ENCODE measurements around the gene KRTAP16-1. TPM values are rescaled to one million over a fixed set of nuclear protein-coding genes. Genes with fewer than 3 reads are reported as not detected.

The KRTAP16-1 gene
- total and polyA plus RNA-seq, 10 of the 15 experiments (the other 5 are each of a cell fraction or from before 2014, with no cell fraction given): 0.23 TPM; not detected in 9

- Histone ChIP-seq H3K27ac (ENCODE audit: control insufficient read depth, insufficient read depth) (no peak overlapping the region), H3K79me2 (ENCODE audit: control insufficient read depth, insufficient read depth, low read length) (no peaks in the 10 kb centered on the region), H3K36me3 (ENCODE audit: control insufficient read depth in 2 of 2, insufficient read depth in 2 of 2, low read length in 1 of 2) (no peaks in the 10 kb centered on the region), H3K9ac (ENCODE audit: control insufficient read depth, insufficient read depth, low read length) (no peak overlapping the region), H3K4me2 (ENCODE audit: control insufficient read depth, insufficient read depth) (no peak overlapping the region), H2AFZ (ENCODE audit: control insufficient read depth, low read depth, low read length) (no peak overlapping the region), H3K27me3 (replicated peaks in 1 of 2; ENCODE audit: control insufficient read depth in 2 of 2, insufficient read depth in 2 of 2, low read length in 1 of 2) (no peaks in the 10 kb centered on the region; a peak in 1 of 4 replicates), H4K20me1 (ENCODE audit: control insufficient read depth, insufficient read depth) (no peaks in the 10 kb centered on the region), H3K9me3 (replicated peaks; ENCODE audit: control insufficient read depth, insufficient read depth, low read length) (no peaks in the 10 kb centered on the region; the same call in 2 of the 3 replicates), H3K4me1 (ENCODE audit: control insufficient read depth, insufficient read depth, low read length) (no peaks in the 10 kb centered on the region), H3K4me3 (no peak overlapping the region)
- no peak for ATAC-seq
- POLR2A ChIA-PET: no interaction called here
- FAIRE-seq: no peak
- 25% methylated on average over 3 of the region's 3 CpGs for WGBS (ENCODE audit: insufficient coverage, insufficient replicate concordance, low lambda C conversion rate, missing lambda C conversion rate)
- no peak for TF ChIP-seq POU2F2 (IDR thresholded peaks at IDR 0.05; ENCODE audit: borderline replicate concordance, low read depth, low read length)
- TF ChIP-seq CHD1 (IDR thresholded peaks at IDR 0.05; ENCODE audit: low read depth, low read length): no peak
- TF ChIP-seq ZNF24 (IDR thresholded peaks at IDR 0.05): no peak
- TF ChIP-seq BMI1 (IDR thresholded peaks at IDR 0.05; ENCODE audit: borderline replicate concordance): no peak
- no peak for TF ChIP-seq BCL3 (IDR thresholded peaks at IDR 0.05; ENCODE audit: borderline replicate concordance, insufficient read depth, low read depth, low read length, poor library complexity, severe bottlenecking)
- TF ChIP-seq HCFC1 (IDR thresholded peaks at IDR 0.05; ENCODE audit: low read length): no peak
- no peak for DNase-seq (ENCODE audit: low read depth, low spot score)
- intact Hi-C loops (cut with micrococcal nuclease; ENCODE audit: unreplicated experiment): no loop called here
- CTCF ChIA-PET: interaction anchor here (0.6 to 3.2 kb wide), 3 partner anchors 12 to 421 kb away, joined by 3 to 14 read pairs (median 4); no protein-coding TSS in a partner anchor
- SMC1A ChIA-PET (ENCODE audit: uncharacterized antibody, unreplicated experiment): interaction anchor here (1.7 kb wide), 1 partner anchor 84 kb away, joined by 3 read pairs; no protein-coding TSS in a partner anchor
- RAD21 ChIA-PET (ENCODE audit: unreplicated experiment): no interaction called here
- no TSS peak for BruUV-seq (replicated peaks)
- in situ Hi-C loops (cut with MboI): no loop called here
These were observed 24.7 kb upstream of the KRTAP16-1 start for GRCh38 chr17:41333836-41334235.

DNA sequence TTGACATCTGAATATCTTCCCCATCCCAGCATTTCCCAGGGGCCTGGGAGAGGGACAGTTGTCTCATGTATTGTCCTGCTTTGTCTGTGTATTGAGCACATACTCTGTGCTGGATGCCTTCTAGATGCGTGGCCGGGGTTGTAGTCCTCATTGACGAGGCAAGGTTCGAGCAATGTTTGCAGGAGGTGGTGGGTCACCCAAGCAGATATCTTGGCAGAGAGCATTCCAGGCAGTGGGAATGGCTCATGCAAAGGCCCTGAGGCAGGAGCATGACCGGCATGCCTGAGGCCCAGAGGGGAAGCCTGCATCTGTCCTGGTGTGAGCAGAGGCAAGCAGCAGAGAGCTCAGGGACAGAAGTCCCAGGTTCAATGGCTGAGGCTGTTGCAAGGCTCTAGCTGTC lies 24.0 kb upstream of the KRTAP16-1 start:
- Histone ChIP-seq H3K36me3 (ENCODE audit: control insufficient read depth in 2 of 2, insufficient read depth in 2 of 2, low read length in 1 of 2) (no peaks in the 10 kb centered on the region), H2AFZ (ENCODE audit: control insufficient read depth, low read depth, low read length) (no peak overlapping the region), H3K27ac (ENCODE audit: control insufficient read depth, insufficient read depth) (no peak overlapping the region), H3K4me1 (ENCODE audit: control insufficient read depth, insufficient read depth, low read length) (no peaks in the 10 kb centered on the region), H3K4me3 (no peak overlapping the region), H3K79me2 (ENCODE audit: control insufficient read depth, insufficient read depth, low read length) (no peaks in the 10 kb centered on the region), H4K20me1 (ENCODE audit: control insufficient read depth, insufficient read depth) (no peaks in the 10 kb centered on the region), H3K9me3 (replicated peaks; ENCODE audit: control insufficient read depth, insufficient read depth, low read length) (no peaks in the 10 kb centered on the region; the same call in 2 of the 3 replicates), H3K27me3 (replicated peaks in 1 of 2; ENCODE audit: control insufficient read depth in 2 of 2, insufficient read depth in 2 of 2, low read length in 1 of 2) (no peaks in the 10 kb centered on the region; a peak in 1 of 4 replicates), H3K4me2 (ENCODE audit: control insufficient read depth, insufficient read depth) (no peak overlapping the region), H3K9ac (ENCODE audit: control insufficient read depth, insufficient read depth, low read length) (no peak overlapping the region)
- DNase-seq (ENCODE audit: low read depth, low spot score) (no peak), FAIRE-seq (no peak), ATAC-seq (no peak)
- in situ Hi-C loops (cut with MboI): no loop called here
- TF ChIP-seq HDAC2 (IDR thresholded peaks at IDR 0.05) (no peak), YBX1 (IDR thresholded peaks at IDR 0.05) (no peak), HCFC1 (IDR thresholded peaks at IDR 0.05; ENCODE audit: low read length) (no peak), RB1 (IDR thresholded peaks at IDR 0.05; ENCODE audit: borderline replicate concordance) (no peak), BCL3 (IDR thresholded peaks at IDR 0.05; ENCODE audit: borderline replicate concordance, insufficient read depth, low read depth, low read length, poor library complexity, severe bottlenecking) (no peak), TBL1XR1 (IDR thresholded peaks at IDR 0.05; ENCODE audit: low read depth, low read length) (no peak)
- TF ChIP-seq, protein P1, sequence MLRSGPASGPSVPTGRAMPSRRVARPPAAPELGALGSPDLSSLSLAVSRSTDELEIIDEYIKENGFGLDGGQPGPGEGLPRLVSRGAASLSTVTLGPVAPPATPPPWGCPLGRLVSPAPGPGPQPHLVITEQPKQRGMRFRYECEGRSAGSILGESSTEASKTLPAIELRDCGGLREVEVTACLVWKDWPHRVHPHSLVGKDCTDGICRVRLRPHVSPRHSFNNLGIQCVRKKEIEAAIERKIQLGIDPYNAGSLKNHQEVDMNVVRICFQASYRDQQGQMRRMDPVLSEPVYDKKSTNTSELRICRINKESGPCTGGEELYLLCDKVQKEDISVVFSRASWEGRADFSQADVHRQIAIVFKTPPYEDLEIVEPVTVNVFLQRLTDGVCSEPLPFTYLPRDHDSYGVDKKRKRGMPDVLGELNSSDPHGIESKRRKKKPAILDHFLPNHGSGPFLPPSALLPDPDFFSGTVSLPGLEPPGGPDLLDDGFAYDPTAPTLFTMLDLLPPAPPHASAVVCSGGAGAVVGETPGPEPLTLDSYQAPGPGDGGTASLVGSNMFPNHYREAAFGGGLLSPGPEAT (IDR thresholded peaks at IDR 0.05; ENCODE audit: low read depth): no peak
- TF ChIP-seq, protein P2, sequence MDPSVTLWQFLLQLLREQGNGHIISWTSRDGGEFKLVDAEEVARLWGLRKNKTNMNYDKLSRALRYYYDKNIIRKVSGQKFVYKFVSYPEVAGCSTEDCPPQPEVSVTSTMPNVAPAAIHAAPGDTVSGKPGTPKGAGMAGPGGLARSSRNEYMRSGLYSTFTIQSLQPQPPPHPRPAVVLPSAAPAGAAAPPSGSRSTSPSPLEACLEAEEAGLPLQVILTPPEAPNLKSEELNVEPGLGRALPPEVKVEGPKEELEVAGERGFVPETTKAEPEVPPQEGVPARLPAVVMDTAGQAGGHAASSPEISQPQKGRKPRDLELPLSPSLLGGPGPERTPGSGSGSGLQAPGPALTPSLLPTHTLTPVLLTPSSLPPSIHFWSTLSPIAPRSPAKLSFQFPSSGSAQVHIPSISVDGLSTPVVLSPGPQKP (IDR thresholded peaks at IDR 0.05; ENCODE audit: low read depth, low read length): no peak
- intact Hi-C loops (cut with micrococcal nuclease; ENCODE audit: unreplicated experiment): no loop called here
- ChIA-PET CTCF (interaction anchor here (3.2 kb wide), 1 partner anchor 11 kb away, joined by 14 read pairs; no protein-coding TSS in a partner anchor), POLR2A (no interaction called here), RAD21 (ENCODE audit: unreplicated experiment) (no interaction called here), SMC1A (ENCODE audit: uncharacterized antibody, unreplicated experiment) (interaction anchor here (1.7 kb wide), 1 partner anchor 84 kb away, joined by 3 read pairs; no protein-coding TSS in a partner anchor)
- BruUV-seq (replicated peaks): no TSS peak
- WGBS (ENCODE audit: insufficient coverage, insufficient replicate concordance, low lambda C conversion rate, missing lambda C conversion rate): 28% methylated on average over 5 of the region's 5 CpGs
